ENCODE data around the gene HEXA. TPM values are rescaled to one million over a fixed set of nuclear protein-coding genes. Genes with fewer than 3 reads are reported as not detected.
A peak's percentile ranks its signal among the peaks of the same experiment; 100 is the strongest.

Gene HEXA
- polyA plus RNA-seq, 2 of the 4 experiments (the other 2 are of a cell fraction): 112 to 148 TPM

DNA sequence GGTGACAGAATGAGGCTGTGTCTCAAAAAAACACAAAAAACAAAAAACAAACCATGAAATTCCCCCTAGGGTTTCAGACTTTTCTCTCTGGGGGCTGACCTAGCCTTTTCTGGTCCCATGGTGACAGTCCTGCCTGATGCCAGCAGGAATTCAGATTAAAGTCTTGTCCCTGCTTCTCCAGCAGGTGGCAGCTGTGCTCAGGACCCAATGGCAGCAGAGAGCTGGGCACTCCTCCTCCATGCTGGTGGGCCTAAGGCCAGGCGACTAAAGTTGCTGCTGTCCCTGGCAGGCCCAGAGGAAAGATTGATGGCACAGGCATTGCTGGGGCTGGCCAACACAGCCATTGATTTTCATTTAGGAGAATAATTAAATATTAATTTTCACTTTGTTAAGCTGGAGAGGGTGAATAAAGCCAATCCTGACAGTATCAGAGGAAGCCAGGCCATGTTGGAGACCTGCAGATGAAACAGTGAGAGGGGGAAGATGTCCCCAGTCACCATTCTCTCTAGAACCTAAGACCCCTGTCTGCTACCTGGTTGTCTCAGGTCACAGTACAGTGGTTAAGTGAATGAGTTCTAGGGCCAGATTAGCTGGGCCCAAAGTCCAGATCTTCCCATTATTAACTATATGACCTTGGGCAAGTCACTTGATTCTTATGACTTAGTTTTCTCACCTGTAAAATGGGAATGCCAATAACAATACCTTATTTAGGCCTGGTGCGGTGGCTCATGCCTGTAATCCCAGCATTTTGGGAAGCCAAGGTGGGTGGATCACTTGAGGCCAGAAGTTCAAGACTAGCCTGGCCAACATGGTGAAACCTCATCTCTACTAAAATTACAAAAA, 63.0 kb downstream of the HEXA start:
- Histone ChIP-seq H3K27ac (no peak overlapping the region), H3K4me3 (no peak overlapping the region), H3K4me2 (no peak overlapping the region), H3K9me3 (no peaks in the 10 kb centered on the region), H3K4me1 (no peaks in the 10 kb centered on the region)
- CTCF ChIA-PET: interaction anchor here (0.6 to 4.4 kb wide), 44 partner anchors 8 to 1149 kb away, joined by 3 to 39 read pairs (median 4); partner anchors contain the start of gene PKM
- peak; percentile 82 to 97 for DNase-seq (ENCODE audit: low read depth in 1 of 2, low spot score in 1 of 2)
- TF ChIP-seq CBX2 (IDR thresholded peaks at IDR 0.05; ENCODE audit: borderline replicate concordance, low read depth) (no peak), RARB (CRISPR knock-in tag; IDR thresholded peaks at IDR 0.05) (no peak), MAFK (IDR thresholded peaks at IDR 0.05; ENCODE audit: partially characterized antibody) (no peak), CBX8 (IDR thresholded peaks at IDR 0.05) (no peak), CHD4 (IDR thresholded peaks at IDR 0.05; ENCODE audit: borderline replicate concordance) (no peak), SMC3 (IDR thresholded peaks at IDR 0.05) (peak; percentile 88), ZSCAN20 (CRISPR knock-in tag; IDR thresholded peaks at IDR 0.05) (no peak), RAD21 (conservative IDR thresholded peaks at IDR 0.05 in 1 of 2, IDR thresholded peaks at IDR 0.05 in 1 of 2) (peak; percentile 85 to 91), RCOR1 (IDR thresholded peaks at IDR 0.05; ENCODE audit: low read depth, low read length) (no peak)
- TF ChIP-seq, protein P1, sequence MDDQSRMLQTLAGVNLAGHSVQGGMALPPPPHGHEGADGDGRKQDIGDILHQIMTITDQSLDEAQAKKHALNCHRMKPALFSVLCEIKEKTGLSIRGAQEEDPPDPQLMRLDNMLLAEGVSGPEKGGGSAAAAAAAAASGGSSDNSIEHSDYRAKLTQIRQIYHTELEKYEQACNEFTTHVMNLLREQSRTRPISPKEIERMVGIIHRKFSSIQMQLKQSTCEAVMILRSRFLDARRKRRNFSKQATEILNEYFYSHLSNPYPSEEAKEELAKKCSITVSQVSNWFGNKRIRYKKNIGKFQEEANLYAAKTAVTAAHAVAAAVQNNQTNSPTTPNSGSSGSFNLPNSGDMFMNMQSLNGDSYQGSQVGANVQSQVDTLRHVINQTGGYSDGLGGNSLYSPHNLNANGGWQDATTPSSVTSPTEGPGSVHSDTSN (IDR thresholded peaks at IDR 0.05): no peak
- TF ChIP-seq, protein P2, sequence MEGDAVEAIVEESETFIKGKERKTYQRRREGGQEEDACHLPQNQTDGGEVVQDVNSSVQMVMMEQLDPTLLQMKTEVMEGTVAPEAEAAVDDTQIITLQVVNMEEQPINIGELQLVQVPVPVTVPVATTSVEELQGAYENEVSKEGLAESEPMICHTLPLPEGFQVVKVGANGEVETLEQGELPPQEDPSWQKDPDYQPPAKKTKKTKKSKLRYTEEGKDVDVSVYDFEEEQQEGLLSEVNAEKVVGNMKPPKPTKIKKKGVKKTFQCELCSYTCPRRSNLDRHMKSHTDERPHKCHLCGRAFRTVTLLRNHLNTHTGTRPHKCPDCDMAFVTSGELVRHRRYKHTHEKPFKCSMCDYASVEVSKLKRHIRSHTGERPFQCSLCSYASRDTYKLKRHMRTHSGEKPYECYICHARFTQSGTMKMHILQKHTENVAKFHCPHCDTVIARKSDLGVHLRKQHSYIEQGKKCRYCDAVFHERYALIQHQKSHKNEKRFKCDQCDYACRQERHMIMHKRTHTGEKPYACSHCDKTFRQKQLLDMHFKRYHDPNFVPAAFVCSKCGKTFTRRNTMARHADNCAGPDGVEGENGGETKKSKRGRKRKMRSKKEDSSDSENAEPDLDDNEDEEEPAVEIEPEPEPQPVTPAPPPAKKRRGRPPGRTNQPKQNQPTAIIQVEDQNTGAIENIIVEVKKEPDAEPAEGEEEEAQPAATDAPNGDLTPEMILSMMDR (IDR thresholded peaks at IDR 0.05): peak; percentile 85
- TF ChIP-seq, protein P3, sequence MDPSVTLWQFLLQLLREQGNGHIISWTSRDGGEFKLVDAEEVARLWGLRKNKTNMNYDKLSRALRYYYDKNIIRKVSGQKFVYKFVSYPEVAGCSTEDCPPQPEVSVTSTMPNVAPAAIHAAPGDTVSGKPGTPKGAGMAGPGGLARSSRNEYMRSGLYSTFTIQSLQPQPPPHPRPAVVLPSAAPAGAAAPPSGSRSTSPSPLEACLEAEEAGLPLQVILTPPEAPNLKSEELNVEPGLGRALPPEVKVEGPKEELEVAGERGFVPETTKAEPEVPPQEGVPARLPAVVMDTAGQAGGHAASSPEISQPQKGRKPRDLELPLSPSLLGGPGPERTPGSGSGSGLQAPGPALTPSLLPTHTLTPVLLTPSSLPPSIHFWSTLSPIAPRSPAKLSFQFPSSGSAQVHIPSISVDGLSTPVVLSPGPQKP (IDR thresholded peaks at IDR 0.05; ENCODE audit: low read depth, low read length): no peak
- FAIRE-seq: peak; percentile 99
- ATAC-seq: peak; percentile 89 to 96
- WGBS (ENCODE audit: missing lambda C conversion rate): 42% methylated on average over 2 of the region's 2 CpGs
- POLR2A ChIA-PET: interaction anchor here (1.3 kb wide), 1 partner anchor 19 kb away, joined by 3 read pairs; no protein-coding TSS in a partner anchor

DNA sequence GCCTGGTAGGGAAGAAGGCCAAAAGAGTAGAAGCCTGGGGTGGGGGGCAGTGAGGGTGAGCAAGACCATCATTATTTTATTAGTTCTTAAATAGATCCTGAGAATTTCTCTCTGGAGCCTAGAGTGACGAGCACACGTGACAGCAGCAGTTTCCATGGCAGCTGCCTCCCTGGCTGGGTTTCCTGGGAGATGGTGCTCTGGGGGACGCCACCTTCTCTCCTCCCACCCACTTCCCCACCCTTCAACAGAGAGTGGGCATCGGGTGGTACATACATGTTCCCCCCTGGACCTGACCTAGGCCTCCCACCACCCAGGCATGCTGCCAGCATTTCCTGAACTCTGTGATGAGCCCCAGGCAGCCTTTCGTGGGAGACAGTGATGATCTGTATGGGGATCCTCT, 68.8 kb downstream of the HEXA start:
- FAIRE-seq (no peak), DNase-seq (ENCODE audit: low read depth in 1 of 2, low spot score in 1 of 2) (no peak), ATAC-seq (0 out of 6 replicates have a peak, but pooled peaks of 1 of the 2 experiments have one; percentile 17)
- TF ChIP-seq, protein P2 (IDR thresholded peaks at IDR 0.05): no peak
- no peak for TF ChIP-seq NPAS2 (CRISPR knock-in tag; IDR thresholded peaks at IDR 0.05; ENCODE audit: borderline replicate concordance)
- no peak for TF ChIP-seq CHD4 (IDR thresholded peaks at IDR 0.05; ENCODE audit: borderline replicate concordance)
- no peak for TF ChIP-seq CBX8 (IDR thresholded peaks at IDR 0.05)
- TF ChIP-seq, protein P4, sequence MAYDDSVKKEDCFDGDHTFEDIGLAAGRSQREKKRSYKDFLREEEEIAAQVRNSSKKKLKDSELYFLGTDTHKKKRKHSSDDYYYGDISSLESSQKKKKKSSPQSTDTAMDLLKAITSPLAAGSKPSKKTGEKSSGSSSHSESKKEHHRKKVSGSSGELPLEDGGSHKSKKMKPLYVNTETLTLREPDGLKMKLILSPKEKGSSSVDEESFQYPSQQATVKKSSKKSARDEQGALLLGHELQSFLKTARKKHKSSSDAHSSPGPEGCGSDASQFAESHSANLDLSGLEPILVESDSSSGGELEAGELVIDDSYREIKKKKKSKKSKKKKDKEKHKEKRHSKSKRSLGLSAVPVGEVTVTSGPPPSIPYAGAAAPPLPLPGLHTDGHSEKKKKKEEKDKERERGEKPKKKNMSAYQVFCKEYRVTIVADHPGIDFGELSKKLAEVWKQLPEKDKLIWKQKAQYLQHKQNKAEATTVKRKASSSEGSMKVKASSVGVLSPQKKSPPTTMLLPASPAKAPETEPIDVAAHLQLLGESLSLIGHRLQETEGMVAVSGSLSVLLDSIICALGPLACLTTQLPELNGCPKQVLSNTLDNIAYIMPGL (CRISPR knock-in tag; IDR thresholded peaks at IDR 0.05; ENCODE audit: borderline replicate concordance): no peak
- TF ChIP-seq, protein P5, sequence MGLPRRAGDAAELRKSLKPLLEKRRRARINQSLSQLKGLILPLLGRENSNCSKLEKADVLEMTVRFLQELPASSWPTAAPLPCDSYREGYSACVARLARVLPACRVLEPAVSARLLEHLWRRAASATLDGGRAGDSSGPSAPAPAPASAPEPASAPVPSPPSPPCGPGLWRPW (IDR thresholded peaks at IDR 0.05): no peak
- TF ChIP-seq CHD2 (IDR thresholded peaks at IDR 0.05; ENCODE audit: low read length, partially characterized antibody): no peak
- no peak for TF ChIP-seq CEBPB (IDR thresholded peaks at IDR 0.05)
- no peak for TF ChIP-seq RARB (CRISPR knock-in tag; IDR thresholded peaks at IDR 0.05)
- no peak for TF ChIP-seq BHLHE40 (IDR thresholded peaks at IDR 0.05; ENCODE audit: low read depth, low read length)
- TF ChIP-seq, protein P6, sequence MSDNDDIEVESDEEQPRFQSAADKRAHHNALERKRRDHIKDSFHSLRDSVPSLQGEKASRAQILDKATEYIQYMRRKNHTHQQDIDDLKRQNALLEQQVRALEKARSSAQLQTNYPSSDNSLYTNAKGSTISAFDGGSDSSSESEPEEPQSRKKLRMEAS (IDR thresholded peaks at IDR 0.05): no peak
- TF ChIP-seq JUN (IDR thresholded peaks at IDR 0.05): no peak
- no peak for TF ChIP-seq RFX5 (IDR thresholded peaks at IDR 0.05)
- no peak for TF ChIP-seq JUNB (IDR thresholded peaks at IDR 0.05)
- Histone ChIP-seq H3K4me1 (peaks cover 6% of the 10 kb centered on the region; the same call in 2 of the 3 replicates), H3K27ac (no peak overlapping the region), H3K4me2 (no peak overlapping the region), H3K4me3 (no peak overlapping the region), H3K9me3 (no peaks in the 10 kb centered on the region)
- WGBS (ENCODE audit: missing lambda C conversion rate): 41% methylated on average over 5 of the region's 5 CpGs
- ChIA-PET POLR2A (no interaction called here), CTCF (interaction anchor here (0.6 to 1.0 kb wide), 2 partner anchors 20 to 34 kb away, joined by 3 read pairs; no protein-coding TSS in a partner anchor)

Measured in A549 (cell line).